HG02973 (cell line): ENCODE results near the gene CAMSAP2.
A peak's percentile ranks its signal among the peaks of the same experiment; 100 is the strongest.

Experiments used
- ATAC-seq: cut with Tn5 transposase; IDR thresholded peaks from one replicate; pipeline ENCODE4 v1.9.1; 2021; ENCODE audit warnings: moderate library complexity; ENCODE audit not compliant: unreplicated experiment

Gene CAMSAP2

DNA sequence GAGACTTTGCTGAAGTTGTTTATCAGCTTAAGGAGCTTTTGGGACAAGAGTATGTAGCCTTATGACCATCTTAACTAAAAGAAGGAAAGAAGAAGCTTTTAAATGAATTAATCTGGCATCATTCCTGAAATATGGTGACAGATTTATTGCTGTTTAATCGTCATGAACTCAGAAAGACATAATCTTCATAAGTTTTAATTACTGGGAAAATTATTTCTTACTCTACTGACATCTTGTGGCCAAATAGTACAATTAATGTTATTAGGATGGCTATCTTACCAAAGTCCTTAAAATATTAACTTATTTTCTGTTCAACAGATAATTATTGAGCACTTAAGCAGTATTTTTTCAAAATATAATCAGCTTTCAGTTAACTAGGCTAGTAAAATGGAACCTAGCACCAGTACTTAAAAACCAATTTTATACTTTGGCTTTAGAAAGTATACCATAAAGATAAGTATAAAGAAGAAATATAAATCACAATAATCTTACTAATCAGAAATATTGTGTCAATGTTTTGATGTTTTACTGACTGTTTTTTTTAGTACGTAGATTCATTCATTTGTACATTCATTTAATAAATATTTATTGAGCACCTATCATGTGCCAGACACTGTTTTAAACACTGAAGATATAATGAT is 99.4 kb downstream of the CAMSAP2 start:
- no peak for ATAC-seq

DNA sequence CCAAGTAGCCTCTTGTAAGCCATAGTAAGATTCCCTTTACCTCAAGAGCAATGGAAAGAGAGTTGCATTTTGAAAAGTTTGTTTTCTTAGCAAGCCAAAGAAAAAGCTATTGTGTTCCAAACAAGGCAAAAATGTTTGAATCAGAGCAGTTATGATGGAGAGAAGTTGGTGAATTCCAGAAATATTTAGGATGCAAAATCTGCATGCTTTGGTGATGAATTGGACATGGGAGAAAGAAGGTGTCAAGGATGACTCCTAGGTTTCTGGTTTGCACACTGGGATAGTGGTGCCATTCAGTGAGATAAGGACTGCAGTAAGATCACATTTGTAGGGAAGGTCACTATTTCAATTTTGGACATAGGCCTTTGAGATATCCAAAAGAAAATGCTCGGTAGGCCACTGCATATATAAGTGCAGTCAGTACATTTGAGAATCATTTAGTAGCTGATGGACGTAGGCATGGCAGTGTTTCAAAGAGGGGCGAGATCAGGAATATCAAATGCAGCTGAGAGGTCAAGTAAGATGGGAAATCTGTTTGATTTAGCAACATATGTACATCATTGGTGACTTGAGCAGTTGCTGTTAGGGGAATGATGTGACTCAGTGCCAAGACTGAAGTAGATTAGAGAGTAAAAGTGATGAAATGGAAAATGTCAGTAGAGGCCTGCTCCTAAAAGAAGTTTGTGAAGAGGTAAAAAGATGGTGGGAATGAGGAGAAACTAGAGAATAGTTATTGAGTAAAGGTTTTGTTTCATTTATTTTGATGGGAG is 100.2 kb downstream of the CAMSAP2 start:
- no peak for ATAC-seq

DNA sequence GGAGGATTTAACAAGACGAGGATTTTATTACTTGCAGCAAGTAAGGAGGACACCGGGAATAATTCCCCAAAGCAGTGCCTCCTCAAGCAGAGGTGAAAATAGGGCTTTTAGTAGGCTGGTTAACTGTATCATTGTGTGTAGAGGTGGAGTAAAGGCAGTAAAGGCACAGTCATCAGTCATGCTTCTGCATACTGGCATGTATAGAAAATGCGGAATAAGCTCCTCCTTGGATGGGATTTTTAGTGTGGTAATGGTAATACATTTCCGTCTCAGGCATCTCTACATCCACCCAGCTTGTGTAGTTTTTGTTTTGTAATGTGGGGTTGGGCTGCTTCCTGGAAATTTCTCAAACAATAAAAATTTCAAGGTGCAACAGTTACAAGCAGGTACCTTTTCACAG is 106.7 kb downstream of the CAMSAP2 start:
- ATAC-seq, result no peak

DNA sequence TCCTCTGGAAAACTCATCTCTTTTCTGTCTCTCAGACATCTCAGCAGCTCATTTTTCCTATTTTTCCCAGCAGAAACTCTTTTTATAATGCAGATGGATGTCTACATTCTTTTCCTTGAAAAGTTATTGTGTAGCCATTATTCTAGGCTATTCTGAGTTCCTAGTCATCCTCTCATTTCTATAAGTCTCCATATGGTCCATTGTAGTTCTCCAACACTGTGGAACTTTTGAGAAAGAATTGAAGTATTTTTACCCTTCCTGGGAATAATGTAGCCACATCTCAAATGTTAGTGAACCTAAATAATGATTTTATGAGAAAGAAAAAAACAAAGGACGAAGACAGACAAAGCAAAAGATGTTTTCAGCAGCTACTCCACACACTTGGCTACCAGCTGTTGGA is 107.7 kb downstream of the CAMSAP2 start:
- no peak for ATAC-seq

DNA sequence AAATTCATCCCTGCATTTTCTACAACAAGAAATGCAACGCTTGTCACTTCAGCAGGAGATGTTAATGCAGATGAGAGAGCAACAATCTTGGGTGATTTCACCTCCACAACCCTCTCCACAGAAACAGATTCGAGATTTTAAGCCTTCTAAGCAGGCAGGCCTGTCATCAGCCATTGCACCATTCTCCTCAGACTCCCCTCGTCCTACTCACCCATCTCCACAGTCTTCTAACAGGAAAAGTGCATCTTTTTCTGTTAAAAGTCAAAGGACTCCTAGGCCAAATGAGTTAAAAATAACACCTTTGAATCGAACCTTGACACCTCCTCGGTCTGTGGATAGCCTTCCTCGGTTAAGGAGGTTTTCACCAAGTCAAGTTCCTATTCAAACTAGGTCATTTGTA is 110.7 kb downstream of the CAMSAP2 start:
- ATAC-seq, result no peak

DNA sequence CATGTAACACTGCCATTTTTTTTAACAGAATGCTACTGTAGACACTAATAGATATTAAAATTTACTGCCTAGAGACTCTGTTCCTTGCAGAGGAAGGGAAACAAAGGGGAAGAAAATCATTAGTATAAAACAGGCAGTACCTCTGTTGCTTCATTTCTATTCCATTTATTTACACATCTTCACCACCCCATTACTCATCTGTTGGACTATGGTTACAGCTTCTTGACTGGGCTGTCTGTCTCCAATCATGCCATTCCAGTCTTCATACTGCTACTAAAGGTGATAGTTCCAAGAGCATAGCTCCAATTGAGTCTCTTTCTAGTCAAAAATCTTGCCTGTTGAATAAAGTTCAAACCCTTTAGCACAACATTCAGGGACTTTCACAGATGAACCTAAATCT is 111.9 kb downstream of the CAMSAP2 start:
- ATAC-seq, result no peak

DNA sequence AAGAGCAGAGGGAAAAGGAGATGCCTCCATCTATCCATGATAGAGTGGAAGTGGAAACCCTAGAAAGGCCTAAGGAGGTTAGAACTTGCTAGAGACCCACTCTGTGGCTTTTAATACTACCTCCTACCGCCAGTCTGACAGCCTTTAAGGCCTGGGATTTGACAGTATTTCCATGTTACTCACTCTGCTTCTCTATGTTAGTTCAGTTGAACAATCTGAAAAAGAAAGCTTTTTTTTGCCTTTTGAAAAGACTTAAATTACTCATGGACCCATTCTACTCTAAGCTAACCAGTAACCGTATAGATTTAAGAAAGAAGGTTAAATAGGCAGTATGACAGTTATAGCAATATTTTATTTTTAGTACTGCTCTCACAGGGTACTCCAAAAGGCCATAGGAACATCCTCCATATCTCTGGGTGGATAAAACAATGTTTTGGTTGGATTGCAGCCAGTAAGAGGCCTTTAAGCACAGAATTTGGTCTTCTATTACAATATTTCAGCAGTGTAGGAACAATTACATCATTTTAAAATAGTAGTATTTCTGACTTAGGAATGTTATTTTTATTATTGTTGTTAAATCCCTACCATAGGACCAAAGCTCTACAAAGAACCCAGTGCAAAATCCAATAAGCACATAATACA is 118.1 kb downstream of the CAMSAP2 start:
- ATAC-seq, result no peak

DNA sequence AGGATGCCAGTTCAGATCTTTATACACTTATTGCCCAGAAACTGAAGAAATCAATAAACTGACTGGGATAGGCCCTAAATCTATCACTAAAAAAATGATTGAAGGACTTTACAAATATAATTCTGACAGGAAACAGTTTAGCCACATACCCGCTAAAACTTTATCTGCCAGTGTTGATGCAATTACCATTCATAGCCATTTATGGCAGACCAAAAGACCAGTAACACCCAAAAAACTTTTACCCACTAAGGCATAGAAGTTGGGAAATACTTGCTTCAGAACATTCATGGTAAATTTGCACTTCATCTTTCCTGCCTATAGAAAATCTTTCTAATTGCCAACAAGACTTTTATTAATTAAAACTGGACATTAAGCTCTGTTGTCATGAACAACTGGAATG is 119.1 kb downstream of the CAMSAP2 start:
- no peak for ATAC-seq

DNA sequence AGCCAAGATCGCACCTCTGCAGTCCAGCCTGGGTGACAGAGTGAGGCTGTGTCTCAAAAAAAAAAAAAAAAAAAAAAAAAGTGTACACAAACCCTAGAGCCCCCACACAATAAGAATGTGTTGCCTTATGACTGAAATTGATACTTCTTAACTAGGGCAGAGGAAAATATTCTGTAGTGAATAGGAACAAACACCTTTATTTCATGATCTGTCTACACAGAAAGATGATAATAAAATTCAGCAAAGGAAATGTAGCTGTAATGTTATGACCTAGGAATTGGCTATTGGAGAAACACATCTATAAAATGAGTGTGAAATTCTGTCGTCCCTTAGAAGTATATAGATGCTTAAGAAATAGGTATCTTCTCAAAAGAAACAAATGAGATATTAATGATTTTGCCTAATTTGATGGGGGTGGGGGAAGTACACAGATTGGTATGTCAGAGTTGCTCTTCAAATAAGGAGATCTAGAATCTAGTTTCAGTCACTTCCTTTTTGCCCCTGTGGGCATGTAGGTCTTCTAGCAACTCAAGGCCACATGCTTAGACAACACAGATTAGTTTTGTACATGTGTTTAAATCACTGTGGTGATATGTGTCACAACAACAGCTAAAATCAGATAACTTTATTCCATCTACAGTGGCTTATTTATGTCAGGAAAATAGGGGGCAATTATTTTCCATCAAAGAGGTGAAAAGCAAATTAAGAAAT is 123.4 kb downstream of the CAMSAP2 start:
- ATAC-seq, result peak; percentile 28

DNA sequence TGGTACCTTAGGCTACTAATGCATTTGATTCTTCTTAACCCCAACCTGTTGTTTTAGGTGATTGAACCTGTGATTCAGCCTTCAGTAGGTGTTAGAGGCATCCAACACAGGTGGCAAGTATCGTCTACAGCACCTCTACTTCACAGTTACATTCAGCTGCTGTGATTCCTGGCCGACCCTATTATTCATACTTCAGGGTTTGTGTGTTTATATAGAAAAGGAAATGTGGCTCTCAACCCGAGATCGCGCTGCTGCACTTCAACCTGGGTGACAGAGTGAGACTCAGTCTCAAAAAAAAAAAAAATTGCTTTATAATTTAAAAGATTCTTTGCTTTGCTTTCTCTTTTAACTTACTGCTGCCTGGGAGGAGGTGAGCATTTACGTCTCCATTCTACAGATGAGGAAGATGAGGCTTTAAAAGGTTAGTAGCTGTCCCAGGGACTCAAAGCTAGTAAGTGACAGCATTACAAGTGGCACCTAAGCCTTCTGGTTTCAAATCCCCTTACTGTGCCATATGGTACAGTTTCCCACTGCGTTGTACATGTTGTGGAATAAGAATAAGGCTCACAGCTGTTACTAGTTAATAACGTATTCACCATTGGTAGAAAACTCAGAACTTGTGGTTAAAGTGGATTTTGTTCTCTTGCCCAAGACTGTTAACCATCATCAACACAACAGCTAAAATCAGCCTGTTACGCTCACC is 124.2 kb downstream of the CAMSAP2 start:
- ATAC-seq, result no peak

DNA sequence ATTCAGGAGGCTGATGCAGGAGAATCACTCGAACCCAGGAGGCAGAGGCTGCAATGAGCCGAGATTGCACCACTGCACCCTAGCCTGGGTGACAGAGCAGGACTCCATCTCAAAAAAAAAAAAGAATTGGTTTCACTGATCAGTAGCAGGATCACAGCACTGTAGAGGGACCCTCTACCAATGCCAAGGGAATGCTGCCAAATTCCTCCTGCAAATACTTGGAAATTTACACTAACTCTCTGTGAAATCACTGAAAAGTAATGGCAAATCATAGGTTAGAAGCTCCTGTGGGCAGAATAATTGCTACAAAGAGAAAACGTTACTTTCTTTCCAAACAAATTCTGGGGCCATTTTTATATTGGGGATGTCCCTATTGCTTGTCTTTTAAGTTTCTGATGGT is 127.4 kb downstream of the CAMSAP2 start:
- no peak for ATAC-seq

DNA sequence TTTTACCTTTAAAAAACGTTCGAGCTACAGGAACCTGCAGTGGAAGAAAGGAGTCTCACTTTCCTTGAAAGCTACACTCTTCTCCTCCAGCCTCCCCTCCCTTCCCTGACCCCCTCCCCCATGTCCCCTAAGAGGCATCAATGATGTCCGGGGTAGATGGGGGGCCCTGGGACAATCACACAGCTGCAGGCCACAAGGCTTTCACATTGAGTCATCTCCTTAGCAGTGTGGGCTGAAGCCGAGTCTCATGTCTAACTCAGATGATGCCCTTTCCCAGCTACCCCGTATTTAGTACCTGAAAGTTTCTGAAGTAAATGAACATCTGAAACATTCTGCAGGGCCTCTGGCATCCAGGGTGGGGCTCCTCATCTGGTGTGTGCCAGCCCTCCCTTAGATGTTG is 127.8 kb downstream of the CAMSAP2 start:
- ATAC-seq, result peak; percentile 81

DNA sequence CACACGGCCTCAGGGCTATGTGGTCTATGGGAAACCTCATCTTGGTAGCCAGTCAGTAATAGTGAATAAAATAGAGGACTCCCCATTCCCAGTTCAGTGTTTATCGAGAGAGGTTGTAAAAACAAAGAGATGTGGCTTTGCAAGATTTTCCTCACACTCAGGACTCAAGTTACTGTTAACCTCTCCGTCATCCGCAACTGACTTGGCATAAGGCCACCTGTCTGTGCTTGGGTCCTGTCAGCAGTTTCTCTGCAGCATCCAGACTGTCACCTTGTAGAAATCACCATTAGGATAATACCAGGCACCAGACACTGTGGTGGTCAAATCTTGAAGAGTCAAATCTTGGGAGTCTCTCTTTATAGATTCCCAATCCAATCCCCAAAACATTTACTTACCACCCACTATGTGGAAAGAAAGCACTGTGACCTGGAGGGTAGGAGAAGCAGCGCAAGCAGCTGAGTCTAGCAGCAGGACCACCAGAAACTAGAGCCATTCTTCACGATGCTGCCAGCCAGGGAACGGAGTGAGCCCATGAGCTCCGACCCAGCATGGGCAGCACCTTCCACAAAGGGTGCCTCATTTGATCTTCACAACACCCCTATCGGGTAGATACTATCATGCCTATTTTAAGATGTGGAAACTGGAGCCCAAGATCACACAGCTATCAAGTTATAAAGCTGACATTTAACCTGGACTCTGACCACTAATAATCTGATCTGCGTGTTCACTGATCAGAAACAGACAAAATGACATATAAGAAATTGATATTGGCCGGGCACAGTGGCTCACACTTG is 128.5 kb downstream of the CAMSAP2 start:
- peak; percentile 6 for ATAC-seq

DNA sequence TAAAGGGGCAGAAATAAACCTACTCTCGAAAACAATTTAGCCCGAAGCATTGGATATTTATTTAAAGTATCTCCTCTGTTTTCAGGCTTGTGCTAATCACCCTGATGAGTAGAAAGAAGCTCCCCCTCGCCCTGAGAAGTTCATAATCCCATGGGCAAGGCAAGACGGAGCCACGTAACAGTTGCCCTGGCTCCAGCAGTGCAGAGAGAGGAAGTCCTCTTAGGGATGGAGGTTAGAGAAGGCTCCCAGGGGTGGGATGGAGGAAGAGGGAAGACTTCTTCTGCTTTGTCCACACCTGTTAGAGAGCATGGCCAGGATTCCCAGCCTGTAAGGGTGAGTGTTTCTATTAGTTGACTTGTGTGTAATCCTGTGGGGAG is 130.7 kb downstream of the CAMSAP2 start:
- ATAC-seq, result no peak

DNA sequence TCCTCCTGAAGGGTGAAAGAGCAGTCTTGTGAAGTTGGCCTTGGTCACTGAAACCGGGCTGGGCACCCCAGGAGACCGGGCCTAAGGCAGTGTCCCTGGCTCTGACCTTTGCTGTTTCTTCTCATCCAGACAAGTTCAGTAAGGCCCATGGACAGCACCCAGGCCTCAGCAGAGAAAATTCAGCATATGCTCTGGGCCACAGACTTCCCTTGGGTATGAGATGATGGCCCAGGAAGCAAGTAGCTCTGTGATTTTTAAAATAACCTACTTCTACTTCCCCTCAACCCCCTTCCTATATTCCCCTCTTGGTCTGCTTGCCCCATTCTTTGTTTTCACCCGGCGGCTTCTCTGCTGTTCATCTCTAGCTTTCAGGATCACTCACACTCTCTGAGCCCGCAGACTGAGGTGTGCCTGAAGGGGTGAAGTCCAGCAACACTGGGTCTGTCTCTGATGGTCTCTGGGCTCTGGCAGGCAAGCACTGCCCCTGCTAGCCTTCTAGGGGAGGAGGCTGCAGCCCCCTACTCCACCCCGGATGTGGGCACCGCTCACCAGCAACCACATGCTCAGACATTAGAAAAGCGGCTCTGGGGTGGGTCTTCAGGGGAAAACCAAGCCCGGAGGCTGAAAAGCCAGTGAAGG is 131.2 kb downstream of the CAMSAP2 start:
- ATAC-seq, result peak; percentile 52

DNA sequence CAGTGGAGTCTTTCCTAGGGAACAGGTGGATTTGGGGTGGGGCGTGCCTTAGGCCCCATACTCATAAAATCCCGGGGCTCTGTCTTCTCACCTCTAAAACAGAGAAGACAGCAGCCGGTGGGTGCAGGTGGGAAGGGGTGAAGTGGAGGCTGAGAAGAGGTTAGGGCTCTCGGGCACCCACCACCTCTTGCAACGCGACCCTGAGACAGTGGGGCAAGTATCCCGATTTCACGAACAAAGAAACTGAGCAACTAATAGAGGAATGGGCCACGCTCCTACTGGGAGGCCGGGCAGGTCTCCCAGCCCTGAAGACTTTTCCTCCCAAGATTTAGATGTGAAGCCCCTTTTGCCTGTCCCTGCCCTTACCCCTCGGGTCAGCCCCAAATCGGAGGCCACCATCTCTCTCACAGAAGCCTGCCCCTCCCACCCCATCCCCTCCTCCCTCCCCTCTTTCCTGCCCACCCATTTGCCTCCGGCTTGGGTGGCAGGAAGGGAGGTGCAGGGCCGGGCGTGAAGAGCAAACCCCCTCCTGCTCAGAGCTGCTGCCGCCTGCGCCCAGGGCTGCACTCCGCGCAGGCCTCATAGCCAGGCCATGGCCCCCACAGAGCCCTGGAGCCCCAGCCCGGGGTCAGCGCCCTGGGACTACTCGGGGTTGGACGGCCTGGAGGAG is 133.9 kb downstream of the CAMSAP2 start, which contains the start of gene GPR25:
Gene GPR25 (plus strand): TSS at position 536 of the 670 bp plus-strand sequence. CDS start 57 bp downstream, at position 593.
- no peak for ATAC-seq

DNA sequence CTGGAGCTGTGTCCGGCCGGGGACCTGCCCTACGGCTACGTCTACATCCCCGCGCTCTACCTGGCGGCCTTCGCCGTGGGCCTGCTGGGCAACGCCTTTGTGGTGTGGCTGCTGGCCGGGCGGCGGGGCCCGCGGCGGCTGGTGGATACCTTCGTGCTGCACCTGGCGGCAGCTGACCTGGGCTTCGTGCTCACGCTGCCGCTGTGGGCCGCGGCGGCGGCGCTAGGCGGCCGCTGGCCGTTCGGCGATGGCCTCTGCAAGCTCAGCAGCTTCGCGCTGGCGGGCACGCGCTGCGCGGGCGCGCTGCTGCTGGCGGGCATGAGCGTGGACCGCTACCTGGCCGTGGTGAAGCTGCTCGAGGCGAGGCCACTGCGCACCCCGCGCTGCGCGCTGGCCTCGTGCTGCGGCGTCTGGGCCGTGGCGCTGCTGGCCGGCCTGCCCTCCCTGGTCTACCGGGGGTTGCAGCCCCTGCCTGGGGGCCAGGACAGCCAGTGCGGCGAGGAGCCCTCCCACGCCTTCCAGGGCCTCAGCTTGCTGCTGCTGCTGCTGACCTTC is 134.5 kb downstream of the CAMSAP2 start:
- ATAC-seq, result no peak

DNA sequence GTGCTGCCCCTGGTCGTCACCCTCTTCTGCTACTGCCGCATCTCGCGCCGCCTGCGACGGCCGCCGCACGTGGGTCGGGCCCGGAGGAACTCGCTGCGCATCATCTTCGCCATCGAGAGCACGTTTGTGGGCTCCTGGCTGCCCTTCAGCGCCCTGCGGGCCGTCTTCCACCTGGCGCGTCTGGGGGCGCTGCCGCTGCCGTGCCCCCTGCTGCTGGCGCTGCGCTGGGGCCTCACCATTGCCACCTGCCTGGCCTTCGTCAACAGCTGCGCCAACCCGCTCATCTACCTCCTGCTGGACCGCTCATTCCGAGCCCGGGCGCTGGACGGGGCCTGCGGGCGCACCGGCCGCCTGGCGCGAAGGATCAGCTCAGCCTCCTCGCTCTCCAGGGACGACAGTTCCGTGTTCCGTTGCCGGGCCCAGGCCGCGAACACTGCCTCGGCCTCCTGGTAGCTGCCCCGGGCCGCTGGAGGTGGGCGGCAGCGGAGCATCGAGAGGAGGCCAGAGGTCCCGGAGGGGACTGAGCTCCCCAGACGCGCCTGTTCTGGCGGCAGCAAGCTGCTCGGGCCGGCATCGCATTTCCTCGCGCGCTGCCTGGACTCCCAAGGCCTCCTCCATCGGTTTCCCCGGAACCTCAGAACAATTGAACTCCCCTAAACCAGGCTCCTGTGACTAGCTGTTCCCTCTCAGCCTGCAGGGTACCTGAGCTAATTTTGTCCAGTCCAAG is 135.1 kb downstream of the CAMSAP2 start:
- ATAC-seq, result no peak
